H1 (cell line): ENCODE data around the gene SLC19A3. TPM values are rescaled to one million over a fixed set of nuclear protein-coding genes. Genes with fewer than 3 reads are reported as not detected.

Source experiments
- CTCF ChIA-PET: fragments of 300-600 bp; sonication (Branson Sonifier 250); formaldehyde crosslinking; loops from one replicate; lab custom pipeline; 2021; ENCODE audit not compliant: partially characterized antibody; lab: Charles Lee
- POLR2A ChIA-PET: fragments of 300-600 bp; sonication (Branson Sonifier 250); formaldehyde crosslinking; loops from one replicate; lab custom pipeline; 2021; ENCODE audit warnings: inconsistent platforms; ENCODE audit not compliant: partially characterized antibody; lab: Charles Lee
- DNase-seq, 2 experiments: peaks; one replicate each; pipeline versions ENCODE4 v3.0.0 to v3.0.0-alpha.2; 2010 to 2022; ENCODE audit warnings: low spot score in 2 of 2, low read depth in 1 of 2, mixed read lengths in 1 of 2
- FAIRE-seq: peaks from 2 replicates; lab custom pipeline; 2011; peaks lifted over from hg19 to GRCh38; lab: Jason Lieb, UNC
- H2AFZ ChIP-seq: 2 replicates; pipeline ENCODE4 v1.8.1; 2012; ENCODE audit warnings: low read length, inconsistent platforms
- H2AK5ac ChIP-seq: 2 replicates; pipeline ENCODE4 v1.6.1; 2013; ENCODE audit warnings: low read depth, low read length
- H2BK120ac ChIP-seq: replicated peaks from 2 replicates; pipeline ENCODE3; 2013; ENCODE audit warnings: low read depth, low read length, inconsistent platforms
- H2BK12ac ChIP-seq: 2 replicates; pipeline ENCODE4 v1.6.1; 2013; ENCODE audit warnings: low read depth, low read length
- H2BK15ac ChIP-seq: 2 replicates; pipeline ENCODE4 v1.6.1; 2013; ENCODE audit warnings: low read length
- H2BK20ac ChIP-seq: 2 replicates; pipeline ENCODE4 v1.6.1; 2013; ENCODE audit warnings: low read length
- H2BK5ac ChIP-seq: 2 replicates; pipeline ENCODE4 v1.6.1; 2013; ENCODE audit warnings: low read depth, low read length
- H3K14ac ChIP-seq: 2 replicates; pipeline ENCODE4 v1.6.1; 2013; ENCODE audit warnings: inconsistent platforms; ENCODE audit not compliant: insufficient read length
- H3K18ac ChIP-seq: 2 replicates; pipeline ENCODE4 v1.6.1; 2013; ENCODE audit warnings: low read length; ENCODE audit errors: extremely low read depth
- H3K23ac ChIP-seq: 2 replicates; pipeline ENCODE4 v1.6.1; 2013; ENCODE audit warnings: inconsistent platforms; ENCODE audit not compliant: insufficient read length
- H3K23me2 ChIP-seq: 2 replicates; pipeline ENCODE4 v1.6.1; 2013; ENCODE audit warnings: low read depth, low read length
- H3K27ac ChIP-seq: 2 replicates; pipeline ENCODE4 v1.6.1; 2011; ENCODE audit warnings: low read depth, low read length, inconsistent platforms
- H3K27me3 ChIP-seq, 4 experiments: replicated peaks in 1 of 4; 1 replicate in 1 of 4; 2 replicates in 3 of 4; pipeline versions ENCODE4 v1.6.1 to v1.8.1; 2011 to 2013; ENCODE audit warnings: low read length in 3 of 4, mild to moderate bottlenecking in 3 of 4, inconsistent platforms in 2 of 4, mixed read lengths in 2 of 4, moderate library complexity in 1 of 4; ENCODE audit not compliant: control insufficient read depth in 3 of 4, insufficient read depth in 3 of 4; ENCODE audit errors: extremely low read depth in 1 of 4
- H3K36me3 ChIP-seq, 4 experiments: 2 replicates each; pipeline versions ENCODE4 v1.6.1 to v1.8.1; 2011 to 2013; ENCODE audit warnings: mild to moderate bottlenecking in 4 of 4, low read length in 3 of 4, moderate library complexity in 2 of 4, control low read depth in 1 of 4, inconsistent platforms in 1 of 4; ENCODE audit not compliant: insufficient read depth in 4 of 4, control insufficient read depth in 2 of 4
- H3K4ac ChIP-seq: replicated peaks from 2 replicates; pipeline ENCODE3; 2013; ENCODE audit warnings: low read length, low read depth, mixed read lengths, inconsistent platforms; ENCODE audit not compliant: insufficient read length
- H3K4me1 ChIP-seq, 4 experiments: replicated peaks in 1 of 4; 1 replicate in 1 of 4; 2 replicates in 3 of 4; pipeline versions ENCODE4 v1.6.1 to v1.8.1; 2011 to 2013; ENCODE audit warnings: low read length in 3 of 4, inconsistent platforms in 2 of 4, mixed read lengths in 1 of 4; ENCODE audit not compliant: insufficient read depth in 4 of 4, control insufficient read depth in 3 of 4
- H3K4me2 ChIP-seq, 2 experiments: 2 replicates each; pipeline versions ENCODE4 v1.6.1 to v1.8.1; 2011 to 2013; ENCODE audit warnings: low read depth in 2 of 2, low read length in 2 of 2, control low read depth in 1 of 2, inconsistent platforms in 1 of 2, mild to moderate bottlenecking in 1 of 2; ENCODE audit not compliant: insufficient read depth in 1 of 2
- H3K4me3 ChIP-seq, 4 experiments: fragments of 200-600, 300-600 bp in 1 of 4; sonication (generic), shearing (Covaris generic), sonication (Bioruptor Twin) in 1 of 4; 2 replicates each; pipeline versions ENCODE4 v1.5.1 to v1.8.1; 2011 to 2016; ENCODE audit warnings: low read length in 4 of 4, low read depth in 3 of 4, control low read depth in 2 of 4, inconsistent platforms in 2 of 4, mild to moderate bottlenecking in 2 of 4, mixed read lengths in 1 of 4, moderate library complexity in 1 of 4; ENCODE audit not compliant: insufficient read depth in 2 of 4; ENCODE audit errors: extremely low read depth in 1 of 4
- H3K56ac ChIP-seq: replicated peaks from 2 replicates; pipeline ENCODE3; 2013; ENCODE audit warnings: low read depth, mild to moderate bottlenecking, mixed read lengths, low read length, inconsistent platforms; ENCODE audit not compliant: insufficient read length
- H3K79me1 ChIP-seq: 2 replicates; pipeline ENCODE4 v1.6.1; 2013; ENCODE audit warnings: low read depth, low read length, control low read depth
- H3K79me2 ChIP-seq, 2 experiments: 2 replicates each; pipeline versions ENCODE4 v1.6.1 to v1.8.1; 2012 to 2013; ENCODE audit warnings: low read length in 2 of 2, mild to moderate bottlenecking in 2 of 2, inconsistent platforms in 1 of 2; ENCODE audit not compliant: insufficient read depth in 2 of 2, control insufficient read depth in 1 of 2
- H3K9ac ChIP-seq, 4 experiments: replicated peaks in 1 of 4; 1 replicate in 1 of 4; 2 replicates in 3 of 4; pipeline versions ENCODE4 v1.6.1 to v1.8.1; 2011 to 2013; ENCODE audit warnings: low read depth in 3 of 4, low read length in 3 of 4, control low read depth in 2 of 4, mild to moderate bottlenecking in 2 of 4, moderate library complexity in 2 of 4, inconsistent platforms in 1 of 4; ENCODE audit errors: extremely low read depth in 1 of 4
- H3K9me3 ChIP-seq, 2 experiments: 2 replicates each; pipeline versions ENCODE4 v1.6.1 to v1.8.1; 2012 to 2013; ENCODE audit warnings: mild to moderate bottlenecking in 2 of 2, moderate library complexity in 2 of 2, control low read depth in 1 of 2, inconsistent platforms in 1 of 2, low read depth in 1 of 2, low read length in 1 of 2, mixed read lengths in 1 of 2; ENCODE audit not compliant: insufficient read depth in 2 of 2
- H4K20me1 ChIP-seq, 2 experiments: replicated peaks in 1 of 2; 2 replicates each; pipeline versions ENCODE3 to v1.8.1; 2011 to 2013; ENCODE audit warnings: inconsistent platforms in 2 of 2, low read length in 2 of 2, mild to moderate bottlenecking in 1 of 2; ENCODE audit not compliant: insufficient read depth in 2 of 2, control insufficient read depth in 1 of 2
- H4K5ac ChIP-seq: 2 replicates; pipeline ENCODE4 v1.6.1; 2013; ENCODE audit warnings: low read length, low read depth, mixed read lengths, inconsistent platforms; ENCODE audit not compliant: insufficient read length
- H4K8ac ChIP-seq: 2 replicates; pipeline ENCODE4 v1.8.0; 2013; ENCODE audit warnings: mild to moderate bottlenecking, moderate library complexity, low read length, inconsistent platforms; ENCODE audit not compliant: insufficient read depth; ENCODE audit errors: extremely low read depth
- H4K91ac ChIP-seq: replicated peaks from 2 replicates; pipeline ENCODE3; 2013; ENCODE audit warnings: low read length, mixed read lengths, inconsistent platforms; ENCODE audit not compliant: insufficient read length
- TAF7 ChIP-seq: optimal IDR thresholded peaks from 2 replicates; pipeline ENCODE3; 2011; ENCODE audit warnings: low read depth, mild to moderate bottlenecking, inconsistent platforms, low read length, moderate library complexity, borderline replicate concordance
- WGBS, 2 experiments: shearing (Covaris generic) in 1 of 2; methylation state at CpG; one replicate each; pipeline versions ENCODE4 v1.1.6 to v1.1.7; 2013 to 2015; ENCODE audit warnings: low lambda C conversion rate in 2 of 2, mixed read lengths in 2 of 2, inconsistent platforms in 1 of 2, low coverage in 1 of 2, missing lambda C conversion rate in 1 of 2; ENCODE audit not compliant: insufficient replicate concordance in 2 of 2, insufficient coverage in 1 of 2, insufficient read length in 1 of 2; ENCODE audit errors: extremely low coverage in 1 of 2, missing lambda C conversion rate in 1 of 2; 5-methylcytosine and 5-hydroxymethylcytosine counted together
- polyA plus RNA-seq, 7 experiments: library from polyadenylated mRNA; depleted of rRNA in 3 of 7; stranded (reverse) in 5 of 7; unstranded in 2 of 7; fragments of >200 nt in 5 of 7; fragments of 200-250 nt in 2 of 7; gene quantifications; 1 replicate in 5 of 7; 2 replicates in 1 of 7; 4 replicates in 1 of 7; pipeline versions ENCODE4 v1.2.1 to v1.2.3, GENCODE V29; 2011 to 2013; ENCODE audit warnings: missing spikeins in 2 of 7, mixed read lengths in 2 of 7
- total RNA-seq: library from RNA; stranded (reverse); fragmentation: NEBNext Ultra II Directional; extraction: Animal tissue kit (Norgen Biotek cat#: 25700); gene quantifications from 2 replicates; pipeline ENCODE4 v1.2.1, GENCODE V29; 2021

The SLC19A3 gene
- total and polyA plus RNA-seq, 2 of the 8 experiments (the other 6 are each of a cell fraction or from before 2014, with no cell fraction given): 7.0 to 9.8 TPM

GRCh38 chr2:227701556-227701955 is 16.3 kb downstream of the SLC19A3 start:
- Histone ChIP-seq H3K4me1 (no peaks in the 10 kb centered on the region), H3K9me3 (no peaks in the 10 kb centered on the region; a peak in 1 of 4 replicates), H4K8ac (no peak overlapping the region), H2BK5ac (no peak overlapping the region), H3K14ac (no peak overlapping the region), H3K4me3 (no peak overlapping the region), H3K23ac (no peak overlapping the region), H3K27me3 (no peaks in the 10 kb centered on the region), H3K79me1 (no peaks in the 10 kb centered on the region), H3K56ac (no peak overlapping the region), H4K91ac (no peak overlapping the region), H2BK12ac (no peak overlapping the region), H2BK120ac (no peak overlapping the region), H2AFZ (no peak overlapping the region), H3K18ac (no peak overlapping the region), H3K79me2 (no peaks in the 10 kb centered on the region), H3K4ac (no peak overlapping the region), H4K5ac (no peak overlapping the region), H3K36me3 (no peaks in the 10 kb centered on the region; a peak in 1 of 8 replicates), H3K4me2 (no peak overlapping the region), H3K23me2 (no peaks in the 10 kb centered on the region), H4K20me1 (no peaks in the 10 kb centered on the region), H3K9ac (no peak overlapping the region), H2AK5ac (no peak overlapping the region), H3K27ac (no peak overlapping the region), H2BK20ac (no peak overlapping the region), H2BK15ac (no peak overlapping the region)
- DNase-seq (no peak), FAIRE-seq (no peak)
- CTCF ChIA-PET: no interaction called here
- 91% methylated on average over 1 of the region's 3 CpGs; no CpG with 5 or more reads in 1 of the 2 experiments for WGBS, 2 experiments
- POLR2A ChIA-PET: no interaction called here
- no peak for TF ChIP-seq TAF7
